H1 (cell line): ENCODE measurements around the gene ZHX3. TPM values are rescaled to one million over a fixed set of nuclear protein-coding genes. Genes with fewer than 3 reads are reported as not detected.

ENCODE experiments used
- CTCF ChIA-PET: fragments of 300-600 bp; sonication (Branson Sonifier 250); formaldehyde crosslinking; loops from one replicate; lab custom pipeline; 2021; ENCODE audit not compliant: partially characterized antibody; lab: Charles Lee
- POLR2A ChIA-PET: fragments of 300-600 bp; sonication (Branson Sonifier 250); formaldehyde crosslinking; loops from one replicate; lab custom pipeline; 2021; ENCODE audit warnings: inconsistent platforms; ENCODE audit not compliant: partially characterized antibody; lab: Charles Lee
- DNase-seq, 2 experiments: peaks; one replicate each; pipeline versions ENCODE4 v3.0.0 to v3.0.0-alpha.2; 2010 to 2022; ENCODE audit warnings: low spot score in 2 of 2, low read depth in 1 of 2, mixed read lengths in 1 of 2
- FAIRE-seq: peaks from 2 replicates; lab custom pipeline; 2011; peaks lifted over from hg19 to GRCh38; lab: Jason Lieb, UNC
- H2AFZ ChIP-seq: 2 replicates; pipeline ENCODE4 v1.8.1; 2012; ENCODE audit warnings: low read length, inconsistent platforms
- H2AK5ac ChIP-seq: 2 replicates; pipeline ENCODE4 v1.6.1; 2013; ENCODE audit warnings: low read depth, low read length
- H2BK120ac ChIP-seq: replicated peaks from 2 replicates; pipeline ENCODE3; 2013; ENCODE audit warnings: low read depth, low read length, inconsistent platforms
- H2BK12ac ChIP-seq: 2 replicates; pipeline ENCODE4 v1.6.1; 2013; ENCODE audit warnings: low read depth, low read length
- H2BK15ac ChIP-seq: 2 replicates; pipeline ENCODE4 v1.6.1; 2013; ENCODE audit warnings: low read length
- H2BK20ac ChIP-seq: 2 replicates; pipeline ENCODE4 v1.6.1; 2013; ENCODE audit warnings: low read length
- H2BK5ac ChIP-seq: 2 replicates; pipeline ENCODE4 v1.6.1; 2013; ENCODE audit warnings: low read depth, low read length
- H3K14ac ChIP-seq: 2 replicates; pipeline ENCODE4 v1.6.1; 2013; ENCODE audit warnings: inconsistent platforms; ENCODE audit not compliant: insufficient read length
- H3K18ac ChIP-seq: 2 replicates; pipeline ENCODE4 v1.6.1; 2013; ENCODE audit warnings: low read length; ENCODE audit errors: extremely low read depth
- H3K23ac ChIP-seq: 2 replicates; pipeline ENCODE4 v1.6.1; 2013; ENCODE audit warnings: inconsistent platforms; ENCODE audit not compliant: insufficient read length
- H3K23me2 ChIP-seq: 2 replicates; pipeline ENCODE4 v1.6.1; 2013; ENCODE audit warnings: low read depth, low read length
- H3K27ac ChIP-seq: 2 replicates; pipeline ENCODE4 v1.6.1; 2011; ENCODE audit warnings: low read depth, low read length, inconsistent platforms
- H3K27me3 ChIP-seq, 4 experiments: replicated peaks in 1 of 4; 1 replicate in 1 of 4; 2 replicates in 3 of 4; pipeline versions ENCODE4 v1.6.1 to v1.8.1; 2011 to 2013; ENCODE audit warnings: low read length in 3 of 4, mild to moderate bottlenecking in 3 of 4, inconsistent platforms in 2 of 4, mixed read lengths in 2 of 4, moderate library complexity in 1 of 4; ENCODE audit not compliant: control insufficient read depth in 3 of 4, insufficient read depth in 3 of 4; ENCODE audit errors: extremely low read depth in 1 of 4
- H3K36me3 ChIP-seq, 4 experiments: 2 replicates each; pipeline versions ENCODE4 v1.6.1 to v1.8.1; 2011 to 2013; ENCODE audit warnings: mild to moderate bottlenecking in 4 of 4, low read length in 3 of 4, moderate library complexity in 2 of 4, control low read depth in 1 of 4, inconsistent platforms in 1 of 4; ENCODE audit not compliant: insufficient read depth in 4 of 4, control insufficient read depth in 2 of 4
- H3K4ac ChIP-seq: replicated peaks from 2 replicates; pipeline ENCODE3; 2013; ENCODE audit warnings: low read length, low read depth, mixed read lengths, inconsistent platforms; ENCODE audit not compliant: insufficient read length
- H3K4me1 ChIP-seq, 4 experiments: replicated peaks in 1 of 4; 1 replicate in 1 of 4; 2 replicates in 3 of 4; pipeline versions ENCODE4 v1.6.1 to v1.8.1; 2011 to 2013; ENCODE audit warnings: low read length in 3 of 4, inconsistent platforms in 2 of 4, mixed read lengths in 1 of 4; ENCODE audit not compliant: insufficient read depth in 4 of 4, control insufficient read depth in 3 of 4
- H3K4me2 ChIP-seq, 2 experiments: 2 replicates each; pipeline versions ENCODE4 v1.6.1 to v1.8.1; 2011 to 2013; ENCODE audit warnings: low read depth in 2 of 2, low read length in 2 of 2, control low read depth in 1 of 2, inconsistent platforms in 1 of 2, mild to moderate bottlenecking in 1 of 2; ENCODE audit not compliant: insufficient read depth in 1 of 2
- H3K4me3 ChIP-seq, 4 experiments: fragments of 200-600, 300-600 bp in 1 of 4; sonication (generic), shearing (Covaris generic), sonication (Bioruptor Twin) in 1 of 4; 2 replicates each; pipeline versions ENCODE4 v1.5.1 to v1.8.1; 2011 to 2016; ENCODE audit warnings: low read length in 4 of 4, low read depth in 3 of 4, control low read depth in 2 of 4, inconsistent platforms in 2 of 4, mild to moderate bottlenecking in 2 of 4, mixed read lengths in 1 of 4, moderate library complexity in 1 of 4; ENCODE audit not compliant: insufficient read depth in 2 of 4; ENCODE audit errors: extremely low read depth in 1 of 4
- H3K56ac ChIP-seq: replicated peaks from 2 replicates; pipeline ENCODE3; 2013; ENCODE audit warnings: low read depth, mild to moderate bottlenecking, mixed read lengths, low read length, inconsistent platforms; ENCODE audit not compliant: insufficient read length
- H3K79me1 ChIP-seq: 2 replicates; pipeline ENCODE4 v1.6.1; 2013; ENCODE audit warnings: low read depth, low read length, control low read depth
- H3K79me2 ChIP-seq, 2 experiments: 2 replicates each; pipeline versions ENCODE4 v1.6.1 to v1.8.1; 2012 to 2013; ENCODE audit warnings: low read length in 2 of 2, mild to moderate bottlenecking in 2 of 2, inconsistent platforms in 1 of 2; ENCODE audit not compliant: insufficient read depth in 2 of 2, control insufficient read depth in 1 of 2
- H3K9ac ChIP-seq, 4 experiments: replicated peaks in 1 of 4; 1 replicate in 1 of 4; 2 replicates in 3 of 4; pipeline versions ENCODE4 v1.6.1 to v1.8.1; 2011 to 2013; ENCODE audit warnings: low read depth in 3 of 4, low read length in 3 of 4, control low read depth in 2 of 4, mild to moderate bottlenecking in 2 of 4, moderate library complexity in 2 of 4, inconsistent platforms in 1 of 4; ENCODE audit errors: extremely low read depth in 1 of 4
- H3K9me3 ChIP-seq, 2 experiments: 2 replicates each; pipeline versions ENCODE4 v1.6.1 to v1.8.1; 2012 to 2013; ENCODE audit warnings: mild to moderate bottlenecking in 2 of 2, moderate library complexity in 2 of 2, control low read depth in 1 of 2, inconsistent platforms in 1 of 2, low read depth in 1 of 2, low read length in 1 of 2, mixed read lengths in 1 of 2; ENCODE audit not compliant: insufficient read depth in 2 of 2
- H4K20me1 ChIP-seq, 2 experiments: replicated peaks in 1 of 2; 2 replicates each; pipeline versions ENCODE3 to v1.8.1; 2011 to 2013; ENCODE audit warnings: inconsistent platforms in 2 of 2, low read length in 2 of 2, mild to moderate bottlenecking in 1 of 2; ENCODE audit not compliant: insufficient read depth in 2 of 2, control insufficient read depth in 1 of 2
- H4K5ac ChIP-seq: 2 replicates; pipeline ENCODE4 v1.6.1; 2013; ENCODE audit warnings: low read length, low read depth, mixed read lengths, inconsistent platforms; ENCODE audit not compliant: insufficient read length
- H4K8ac ChIP-seq: 2 replicates; pipeline ENCODE4 v1.8.0; 2013; ENCODE audit warnings: mild to moderate bottlenecking, moderate library complexity, low read length, inconsistent platforms; ENCODE audit not compliant: insufficient read depth; ENCODE audit errors: extremely low read depth
- H4K91ac ChIP-seq: replicated peaks from 2 replicates; pipeline ENCODE3; 2013; ENCODE audit warnings: low read length, mixed read lengths, inconsistent platforms; ENCODE audit not compliant: insufficient read length
- BCL11A ChIP-seq, 2 experiments: IDR thresholded peaks; one replicate each; pipeline ENCODE4 v1.6.1; 2011; ENCODE audit warnings: low read depth in 2 of 2, low read length in 2 of 2, mild to moderate bottlenecking in 2 of 2
- HDAC2 ChIP-seq, 2 experiments: fragments of 300-600 bp in 1 of 2; sonication (generic) in 1 of 2; IDR thresholded peaks; 2 replicates each; pipeline ENCODE4 v1.6.1; 2011 to 2012; ENCODE audit warnings: low read depth in 2 of 2, low read length in 2 of 2, mild to moderate bottlenecking in 2 of 2, moderate library complexity in 2 of 2, borderline replicate concordance in 1 of 2, inconsistent platforms in 1 of 2
- PHF8 ChIP-seq: fragments of 200-600 bp; sonication (generic); conservative IDR thresholded peaks from 2 replicates; pipeline ENCODE4 v1.7.1; 2012; ENCODE audit warnings: low read depth, mild to moderate bottlenecking, inconsistent platforms, low read length, moderate library complexity
- POLR2A ChIP-seq, 2 experiments: IDR thresholded peaks; 1 replicate in 1 of 2; 2 replicates in 1 of 2; pipeline ENCODE4 v1.6.1; 2011; ENCODE audit warnings: low read depth in 2 of 2, low read length in 2 of 2, mild to moderate bottlenecking in 2 of 2; ENCODE audit errors: control extremely low read depth in 1 of 2
- POLR2AphosphoS5 ChIP-seq: IDR thresholded peaks from 2 replicates; pipeline ENCODE4 v1.6.1; 2011; ENCODE audit warnings: low read depth, low read length
- SIN3A ChIP-seq, 2 experiments: IDR thresholded peaks in 1 of 2; conservative IDR thresholded peaks in 1 of 2; 2 replicates each; pipeline ENCODE4 v1.6.1; 2011 to 2012; ENCODE audit warnings: low read length in 2 of 2, improper control_type of control experiment in 1 of 2, low read depth in 1 of 2, mild to moderate bottlenecking in 1 of 2
- TAF1 ChIP-seq: IDR thresholded peaks from 2 replicates; pipeline ENCODE4 v1.6.1; 2011; ENCODE audit warnings: mild to moderate bottlenecking, low read depth, low read length
- WGBS, 2 experiments: shearing (Covaris generic) in 1 of 2; methylation state at CpG; one replicate each; pipeline versions ENCODE4 v1.1.6 to v1.1.7; 2013 to 2015; ENCODE audit warnings: low lambda C conversion rate in 2 of 2, mixed read lengths in 2 of 2, inconsistent platforms in 1 of 2, low coverage in 1 of 2, missing lambda C conversion rate in 1 of 2; ENCODE audit not compliant: insufficient replicate concordance in 2 of 2, insufficient coverage in 1 of 2, insufficient read length in 1 of 2; ENCODE audit errors: extremely low coverage in 1 of 2, missing lambda C conversion rate in 1 of 2; 5-methylcytosine and 5-hydroxymethylcytosine counted together
- polyA plus RNA-seq, 7 experiments: library from polyadenylated mRNA; depleted of rRNA in 3 of 7; stranded (reverse) in 5 of 7; unstranded in 2 of 7; fragments of >200 nt in 5 of 7; fragments of 200-250 nt in 2 of 7; gene quantifications; 1 replicate in 5 of 7; 2 replicates in 1 of 7; 4 replicates in 1 of 7; pipeline versions ENCODE4 v1.2.1 to v1.2.3, GENCODE V29; 2011 to 2013; ENCODE audit warnings: missing spikeins in 2 of 7, mixed read lengths in 2 of 7
- total RNA-seq: library from RNA; stranded (reverse); fragmentation: NEBNext Ultra II Directional; extraction: Animal tissue kit (Norgen Biotek cat#: 25700); gene quantifications from 2 replicates; pipeline ENCODE4 v1.2.1, GENCODE V29; 2021
- TF ChIP-seq, protein P1 (sequence below): IDR thresholded peaks from 2 replicates; pipeline ENCODE4 v1.6.1; 2012; ENCODE audit warnings: inconsistent platforms
- TF ChIP-seq, protein P2 (sequence below): IDR thresholded peaks from 2 replicates; pipeline ENCODE4 v1.6.1; 2011; ENCODE audit warnings: low read length, improper control_type of control experiment

Gene ZHX3
- total and polyA plus RNA-seq, 2 of the 8 experiments (the other 6 are each of a cell fraction or from before 2014, with no cell fraction given): 1.00 to 7.8 TPM

DNA sequence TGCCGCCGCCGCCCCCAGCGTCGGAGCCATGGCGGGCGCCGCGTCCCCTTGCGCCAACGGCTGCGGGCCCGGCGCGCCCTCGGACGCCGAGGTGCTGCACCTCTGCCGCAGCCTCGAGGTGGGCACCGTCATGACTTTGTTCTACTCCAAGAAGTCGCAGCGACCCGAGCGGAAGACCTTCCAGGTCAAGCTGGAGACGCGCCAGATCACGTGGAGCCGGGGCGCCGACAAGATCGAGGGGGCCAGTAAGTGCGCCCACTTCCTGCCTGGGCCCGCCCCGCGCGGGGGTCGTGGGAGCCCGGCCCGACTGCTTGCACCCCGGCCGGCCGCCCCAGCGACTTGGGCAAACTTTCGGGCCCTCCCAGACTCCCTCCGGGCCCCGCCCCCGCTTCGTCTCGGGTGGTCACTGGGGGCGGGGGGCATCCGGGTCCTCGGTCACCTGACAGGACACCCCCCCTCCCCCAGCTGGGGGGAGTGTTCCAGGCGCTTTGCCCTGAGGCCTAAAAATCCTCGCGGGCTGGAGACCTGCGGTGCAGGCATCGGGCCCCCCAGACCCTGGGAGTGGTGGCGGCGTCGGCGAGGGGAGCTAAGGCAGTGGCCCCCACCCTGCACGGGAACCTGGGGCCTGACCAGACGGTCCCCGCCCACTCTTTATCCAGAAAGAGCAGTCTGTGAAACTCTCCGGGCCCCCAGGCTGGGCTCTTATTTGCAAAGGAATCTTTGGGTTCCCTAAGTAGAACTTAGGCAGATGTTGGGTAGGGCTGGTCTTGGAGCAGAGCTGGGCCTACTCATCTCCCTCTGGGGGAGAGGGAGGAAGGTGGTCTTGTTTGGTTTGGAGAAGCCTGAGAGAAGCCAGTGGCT, 179.7 kb downstream of the ZHX3 start:
- H4K91ac ChIP-seq: peak overlapping the region; percentile 49
- H2BK15ac ChIP-seq: no peak overlapping the region
- peak overlapping the region; percentile 95 for H3K18ac ChIP-seq
- POLR2A ChIA-PET: interaction anchor here (0.8 to 3.1 kb wide), 18 partner anchors 8 to 203 kb away, joined by 3 to 15 read pairs (median 5); partner anchors contain the start of genes LPIN3 and TOP1
- peaks cover 25 to 45% (median 29%) of the 10 kb centered on the region in 4 experiments for H3K4me1 ChIP-seq
- H3K36me3 ChIP-seq: peaks cover 0 to 4% (median 0%) of the 10 kb centered on the region in 4 experiments; a peak in 1 of 8 replicates
- peaks cover 17% of the 10 kb centered on the region; the same call in 1 of the 2 replicates for H3K79me1 ChIP-seq
- H3K27ac ChIP-seq: peak overlapping the region; percentile 89
- peaks cover 48 to 50% of the 10 kb centered on the region in 2 experiments for H3K79me2 ChIP-seq
- DNase-seq (peak; percentile 61 to 90), FAIRE-seq (no peak)
- peak overlapping the region; percentile 80 to 97 (median 90) for H3K4me3 ChIP-seq
- CTCF ChIA-PET: interaction anchor here (0.6 to 3.2 kb wide), 4 partner anchors 10 to 172 kb away, joined by 4 to 10 read pairs (median 5); no protein-coding TSS in a partner anchor
- no peak overlapping the region for H2BK20ac ChIP-seq
- H3K23ac ChIP-seq: no peak overlapping the region
- no peak overlapping the region for H2BK12ac ChIP-seq
- peaks cover 13% of the 10 kb centered on the region; the same call in 1 of the 2 replicates for H3K23me2 ChIP-seq
- peaks cover 0 to 9% (median 2%) of the 10 kb centered on the region in 4 experiments; a peak in 3 of 7 replicates for H3K27me3 ChIP-seq
- H2AFZ ChIP-seq: no peak overlapping the region
- H3K9ac ChIP-seq: peak overlapping the region; percentile 90 to 100 (median 95)
- peak overlapping the region; percentile 47 for H4K5ac ChIP-seq
- 4% methylated on average over 21 of the region's 66 CpGs; no CpG with 5 or more reads in 1 of the 2 experiments for WGBS, 2 experiments
- no peak overlapping the region for H2AK5ac ChIP-seq
- H3K14ac ChIP-seq: no peak overlapping the region
- H3K4me2 ChIP-seq: peak overlapping the region; percentile 88 to 97
- no peaks in the 10 kb centered on the region for H3K9me3 ChIP-seq
- peaks cover 18 to 32% of the 10 kb centered on the region in 2 experiments for H4K20me1 ChIP-seq
- no peak overlapping the region for H3K4ac ChIP-seq
- peak overlapping the region; percentile 69 for H2BK5ac ChIP-seq
- peak overlapping the region; percentile 96 for H4K8ac ChIP-seq
- peak overlapping the region; percentile 27 for H3K56ac ChIP-seq
- no peak overlapping the region for H2BK120ac ChIP-seq
- TF ChIP-seq, protein P1, sequence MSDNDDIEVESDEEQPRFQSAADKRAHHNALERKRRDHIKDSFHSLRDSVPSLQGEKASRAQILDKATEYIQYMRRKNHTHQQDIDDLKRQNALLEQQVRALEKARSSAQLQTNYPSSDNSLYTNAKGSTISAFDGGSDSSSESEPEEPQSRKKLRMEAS: peak; percentile 22; the same call in 1 of the 2 replicates
- TF ChIP-seq POLR2AphosphoS5: peak; percentile 69
- TF ChIP-seq PHF8: peak; percentile 67
- TF ChIP-seq BCL11A (IDR thresholded peaks at IDR 0.05; ENCODE audit: low read depth in 2 of 2, low read length in 2 of 2): no peak
- TF ChIP-seq TAF1: peak; percentile 81
- peak; percentile 83 for TF ChIP-seq POLR2A (IDR thresholded peaks at IDR 0.05; ENCODE audit: control extremely low read depth in 1 of 2, low read depth in 2 of 2, low read length in 2 of 2)
- TF ChIP-seq, protein P2, sequence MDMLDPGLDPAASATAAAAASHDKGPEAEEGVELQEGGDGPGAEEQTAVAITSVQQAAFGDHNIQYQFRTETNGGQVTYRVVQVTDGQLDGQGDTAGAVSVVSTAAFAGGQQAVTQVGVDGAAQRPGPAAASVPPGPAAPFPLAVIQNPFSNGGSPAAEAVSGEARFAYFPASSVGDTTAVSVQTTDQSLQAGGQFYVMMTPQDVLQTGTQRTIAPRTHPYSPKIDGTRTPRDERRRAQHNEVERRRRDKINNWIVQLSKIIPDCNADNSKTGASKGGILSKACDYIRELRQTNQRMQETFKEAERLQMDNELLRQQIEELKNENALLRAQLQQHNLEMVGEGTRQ: peak; percentile 73
- peak in 1 of 2 experiments; percentile 47; a peak in 1 of 4 replicates for TF ChIP-seq HDAC2 (IDR thresholded peaks at IDR 0.05; ENCODE audit: borderline replicate concordance in 1 of 2, low read depth in 2 of 2, low read length in 2 of 2)
- peak; percentile 67 to 74; a peak in 2 of 4 replicates for TF ChIP-seq SIN3A (conservative IDR thresholded peaks at IDR 0.05 in 1 of 2, IDR thresholded peaks at IDR 0.05 in 1 of 2; ENCODE audit: low read depth in 1 of 2, low read length in 2 of 2)
